ENCODE measurements around the gene PITPNB. TPM values are rescaled to one million over a fixed set of nuclear protein-coding genes. Genes with fewer than 3 reads are reported as not detected.

Gene PITPNB
- total RNA-seq, 1 experiment from 2014 or later = 29.5 TPM

GRCh38 chr22:27883656-27884350 lies 35.3 kb downstream of the PITPNB start:
- in situ Hi-C loops (cut with HindIII; ENCODE audit: low sequenced_read_pairs) = no loop called here

GRCh38 chr22:27882507-27883290 lies 36.4 kb downstream of the PITPNB start:
- in situ Hi-C loops (cut with HindIII; ENCODE audit: low sequenced_read_pairs) = no loop called here
- DNase-seq (ENCODE audit: low spot score) = no peak

More at GRCh38 chr22:27883656-27884350, 35.3 kb downstream of the PITPNB start:
- no peak for DNase-seq (ENCODE audit: low spot score)

GRCh38 chr22:27881421-27881820 lies 37.6 kb downstream of the PITPNB start:
- DNase-seq (ENCODE audit: low spot score) = peak; percentile 57
- in situ Hi-C loops (cut with HindIII; ENCODE audit: low sequenced_read_pairs) = no loop called here

GRCh38 chr22:27880778-27881394 lies 38.2 kb downstream of the PITPNB start:
- DNase-seq (ENCODE audit: low spot score) = peak; percentile 83
- in situ Hi-C loops (cut with HindIII; ENCODE audit: low sequenced_read_pairs) = no loop called here

GRCh38 chr22:27879923-27880322 lies 39.1 kb downstream of the PITPNB start:
- in situ Hi-C loops (cut with HindIII; ENCODE audit: low sequenced_read_pairs) = no loop called here
- peak; percentile 23 for DNase-seq (ENCODE audit: low spot score)

GRCh38 chr22:27878541-27878940 lies 40.5 kb downstream of the PITPNB start:
- in situ Hi-C loops (cut with HindIII; ENCODE audit: low sequenced_read_pairs) = no loop called here
- DNase-seq (ENCODE audit: low spot score) = no peak

- in situ Hi-C loops (cut with HindIII; ENCODE audit: low sequenced_read_pairs) = no loop called here
- no peak for DNase-seq (ENCODE audit: low spot score)
Observed at GRCh38 chr22:27877501-27877900, 41.6 kb downstream of the PITPNB start.

GRCh38 chr22:27876684-27877083 lies 42.4 kb downstream of the PITPNB start:
- in situ Hi-C loops (cut with HindIII; ENCODE audit: low sequenced_read_pairs) = no loop called here
- DNase-seq (ENCODE audit: low spot score) = no peak

- in situ Hi-C loops (cut with HindIII; ENCODE audit: low sequenced_read_pairs) = no loop called here
Observed at GRCh38 chr22:27875951-27876350, 43.1 kb downstream of the PITPNB start.

GRCh38 chr22:27874764-27875163 lies 44.3 kb downstream of the PITPNB start:
- DNase-seq (ENCODE audit: low spot score) = no peak
- in situ Hi-C loops (cut with HindIII; ENCODE audit: low sequenced_read_pairs) = no loop called here

More at GRCh38 chr22:27875951-27876350, 43.1 kb downstream of the PITPNB start:
- no peak for DNase-seq (ENCODE audit: low spot score)

GRCh38 chr22:27874185-27874584 lies 44.9 kb downstream of the PITPNB start:
- no peak for DNase-seq (ENCODE audit: low spot score)
- in situ Hi-C loops (cut with HindIII; ENCODE audit: low sequenced_read_pairs) = no loop called here

- in situ Hi-C loops (cut with HindIII; ENCODE audit: low sequenced_read_pairs) = no loop called here
Observed at GRCh38 chr22:27873472-27873871, 45.6 kb downstream of the PITPNB start.

GRCh38 chr22:27872488-27872887 lies 46.6 kb downstream of the PITPNB start:
- DNase-seq (ENCODE audit: low spot score) = no peak
- in situ Hi-C loops (cut with HindIII; ENCODE audit: low sequenced_read_pairs) = no loop called here

More at GRCh38 chr22:27873472-27873871, 45.6 kb downstream of the PITPNB start:
- no peak for DNase-seq (ENCODE audit: low spot score)

GRCh38 chr22:27871306-27872014 lies 47.6 kb downstream of the PITPNB start:
- DNase-seq (ENCODE audit: low spot score) = no peak
- in situ Hi-C loops (cut with HindIII; ENCODE audit: low sequenced_read_pairs) = no loop called here

GRCh38 chr22:27870234-27871191 lies 48.5 kb downstream of the PITPNB start:
- no peak for DNase-seq (ENCODE audit: low spot score)
- in situ Hi-C loops (cut with HindIII; ENCODE audit: low sequenced_read_pairs) = no loop called here

- DNase-seq (ENCODE audit: low spot score) = no peak
- in situ Hi-C loops (cut with HindIII; ENCODE audit: low sequenced_read_pairs) = no loop called here
Observed at GRCh38 chr22:27868732-27869282, 50.2 kb downstream of the PITPNB start.

GRCh38 chr22:27867953-27868731 lies 50.9 kb downstream of the PITPNB start:
- in situ Hi-C loops (cut with HindIII; ENCODE audit: low sequenced_read_pairs) = no loop called here
- no peak for DNase-seq (ENCODE audit: low spot score)

All from G401 (cell line).